WTC11 (cell line): ENCODE data around the gene ZFPM1. TPM values are rescaled to one million over a fixed set of nuclear protein-coding genes. Genes with fewer than 3 reads are reported as not detected.

Experiments used
- ATAC-seq: fragments of 200-7000 bp; cut with Tn5 transposase; 2 replicates; pipeline ENCODE4 v1.10.0; 2021; ENCODE audit warnings: mild to moderate bottlenecking, moderate library complexity
- CTCF ChIA-PET: fragments of 300-600 bp; sonication (Branson Sonifier 250); formaldehyde crosslinking; loops from one replicate; lab custom pipeline; 2021; ENCODE audit warnings: antibody characterized with exemption; lab: Charles Lee
- POLR2A ChIA-PET: fragments of 350-600 bp; sonication (Branson Sonifier 250); formaldehyde crosslinking; loops from one replicate; lab custom pipeline; 2021; ENCODE audit warnings: antibody characterized with exemption; lab: Charles Lee
- DNase-seq: peaks from one replicate; pipeline ENCODE4 v3.0.0; 2021; ENCODE audit warnings: low spot score
- H3K27ac Mint-ChIP-seq: 2 replicates; pipeline ENCODE4 v1.8.0; 2021; ENCODE audit warnings: mixed read lengths
- H3K27me3 Mint-ChIP-seq: 2 replicates; pipeline ENCODE4 v1.8.0; 2021; ENCODE audit warnings: low read depth, mild to moderate bottlenecking, moderate library complexity, mixed read lengths
- H3K36me3 Mint-ChIP-seq: 2 replicates; pipeline ENCODE4 v1.8.0; 2021; ENCODE audit warnings: mixed read lengths
- H3K4me1 Mint-ChIP-seq: 2 replicates; pipeline ENCODE4 v1.8.0; 2022; ENCODE audit warnings: mixed read lengths
- H3K4me3 Mint-ChIP-seq: 2 replicates; pipeline ENCODE4 v1.8.0; 2021; ENCODE audit warnings: mild to moderate bottlenecking, moderate library complexity, mixed read lengths
- H3K9me3 Mint-ChIP-seq: 2 replicates; pipeline ENCODE4 v1.8.0; 2021; ENCODE audit warnings: mixed read lengths
- ARID4B ChIP-seq: sonication (generic); formaldehyde crosslinking; IDR thresholded peaks from 2 replicates; pipeline ENCODE4 v1.8.0; 2023; ENCODE audit warnings: missing genetic modification reagents, mild to moderate bottlenecking, borderline replicate concordance
- CREM ChIP-seq: sonication (generic); formaldehyde crosslinking; IDR thresholded peaks from 2 replicates; pipeline ENCODE4 v1.8.1; 2022; ENCODE audit warnings: mild to moderate bottlenecking, missing genetic modification reagents, moderate library complexity
- FOXP4 ChIP-seq: sonication (generic); formaldehyde crosslinking; IDR thresholded peaks from 2 replicates; pipeline ENCODE4 v1.8.0; 2022; ENCODE audit warnings: mild to moderate bottlenecking, missing genetic modification reagents
- IRF2 ChIP-seq: sonication (generic); formaldehyde crosslinking; IDR thresholded peaks from 2 replicates; pipeline ENCODE4 v1.8.0; 2022; ENCODE audit warnings: low read depth, missing genetic modification reagents, borderline replicate concordance
- NR3C1 ChIP-seq: sonication (generic); formaldehyde crosslinking; conservative IDR thresholded peaks from 2 replicates; pipeline ENCODE4 v1.8.1; 2023; ENCODE audit warnings: low read depth, mild to moderate bottlenecking, missing genetic modification reagents
- PRDM15 ChIP-seq: sonication (generic); formaldehyde crosslinking; IDR thresholded peaks from 2 replicates; pipeline ENCODE4 v1.8.0; 2022; ENCODE audit warnings: missing genetic modification reagents
- PRRX2 ChIP-seq: fragments of 250-450 bp; sonication (Bioruptor Pico); IDR thresholded peaks from 2 replicates; pipeline ENCODE4 v1.8.0; 2021; ENCODE audit warnings: mild to moderate bottlenecking
- total RNA-seq: library from RNA; stranded (reverse); gene quantifications from 3 replicates; pipeline ENCODE4 v1.2.3, GENCODE V29; 2021
- TF ChIP-seq, protein P1 (sequence below): sonication (generic); formaldehyde crosslinking; IDR thresholded peaks from 2 replicates; pipeline ENCODE4 v1.8.1; 2022; ENCODE audit warnings: low read depth, missing genetic modification reagents, borderline replicate concordance

Gene ZFPM1
- total RNA-seq, 1 experiment from 2014 or later = 9.3 TPM

DNA sequence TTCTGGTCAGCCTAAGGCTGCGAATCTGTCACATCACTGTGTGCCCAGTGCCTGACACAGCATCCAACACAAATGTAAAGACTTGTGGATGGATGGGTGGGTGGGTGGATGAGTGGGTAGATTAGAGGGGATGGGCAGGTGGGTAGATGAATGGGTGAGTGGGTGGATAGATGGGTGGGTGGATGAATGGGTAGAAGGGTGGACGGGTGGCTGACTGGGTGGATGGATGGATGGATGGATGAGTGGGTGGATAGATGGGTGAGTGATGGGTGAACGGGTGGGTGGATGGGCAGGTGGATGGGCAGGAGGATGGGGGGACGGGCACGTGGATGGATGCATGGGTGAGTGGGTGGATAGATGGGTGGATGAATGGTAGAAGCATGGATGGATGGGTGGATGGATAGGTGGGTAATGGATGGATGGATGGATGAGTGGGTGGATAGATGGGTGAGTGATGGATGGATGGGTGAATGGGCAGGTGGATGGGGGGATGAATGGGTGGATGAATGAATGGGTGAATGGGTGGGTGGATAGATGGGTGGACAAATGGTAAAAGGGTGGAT, 31.1 kb upstream of the ZFPM1 start:
- Mint-ChIP-seq H3K27me3 (no peaks in the 10 kb centered on the region; the same call in 1 of the 2 replicates), H3K27ac (no peak overlapping the region)

More for the DNA sequence above, 31.1 kb upstream of the ZFPM1 start:
- no peaks in the 10 kb centered on the region for H3K36me3 Mint-ChIP-seq
- no peak overlapping the region for H3K4me3 Mint-ChIP-seq
- TF ChIP-seq FOXP4 (CRISPR knock-in tag) (no peak), PRDM15 (CRISPR knock-in tag) (no peak), NR3C1 (no peak), ARID4B (CRISPR knock-in tag) (no peak), PRRX2 (CRISPR knock-in tag) (no peak), CREM (CRISPR knock-in tag) (no peak), IRF2 (CRISPR knock-in tag) (no peak)
- TF ChIP-seq, protein P1, sequence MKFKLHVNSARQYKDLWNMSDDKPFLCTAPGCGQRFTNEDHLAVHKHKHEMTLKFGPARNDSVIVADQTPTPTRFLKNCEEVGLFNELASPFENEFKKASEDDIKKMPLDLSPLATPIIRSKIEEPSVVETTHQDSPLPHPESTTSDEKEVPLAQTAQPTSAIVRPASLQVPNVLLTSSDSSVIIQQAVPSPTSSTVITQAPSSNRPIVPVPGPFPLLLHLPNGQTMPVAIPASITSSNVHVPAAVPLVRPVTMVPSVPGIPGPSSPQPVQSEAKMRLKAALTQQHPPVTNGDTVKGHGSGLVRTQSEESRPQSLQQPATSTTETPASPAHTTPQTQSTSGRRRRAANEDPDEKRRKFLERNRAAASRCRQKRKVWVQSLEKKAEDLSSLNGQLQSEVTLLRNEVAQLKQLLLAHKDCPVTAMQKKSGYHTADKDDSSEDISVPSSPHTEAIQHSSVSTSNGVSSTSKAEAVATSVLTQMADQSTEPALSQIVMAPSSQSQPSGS (CRISPR knock-in tag) = no peak
- no peaks in the 10 kb centered on the region for H3K4me1 Mint-ChIP-seq
- no peaks in the 10 kb centered on the region for H3K9me3 Mint-ChIP-seq
- DNase-seq = no peak
- ChIA-PET POLR2A (no interaction called here), CTCF (no interaction called here)
- no peak for ATAC-seq
